OCI-LY1 (cell line): Measurements from ENCODE around the gene SERPINE1.
"Not testable (repeated sequence)": the region's sequence is repeated elsewhere in the genome, so short reads cannot be mapped to it uniquely, and the experiment has no call there.

ENCODE experiments used
- H2AFZ ChIP-seq: fragments of 200-600 bp; sonication (generic), shearing (Covaris generic); 2 replicates; pipeline ENCODE4 v1.6.0; 2014; ENCODE audit warnings: antibody characterized with exemption, mild to moderate bottlenecking, low read length
- H3F3A ChIP-seq: fragments of 200-600 bp; sonication (generic), shearing (Covaris generic); 2 replicates; pipeline ENCODE4 v1.6.0; 2014; ENCODE audit warnings: mild to moderate bottlenecking, antibody characterized with exemption, low read length, moderate library complexity; ENCODE audit not compliant: insufficient read depth
- H3K27ac ChIP-seq: fragments of 200-600 bp; sonication (generic); 2 replicates; pipeline ENCODE4 v1.5.1; 2014; ENCODE audit warnings: low read length, mixed run types, mild to moderate bottlenecking, low read depth; ENCODE audit not compliant: poor library complexity, severe bottlenecking
- H3K27me3 ChIP-seq: fragments of 200-600 bp; sonication (generic); 2 replicates; pipeline ENCODE4 v1.6.0; 2014; ENCODE audit warnings: antibody characterized with exemption, mild to moderate bottlenecking, low read length, moderate library complexity; ENCODE audit not compliant: insufficient read depth
- H3K36me3 ChIP-seq: fragments of 200-600 bp; sonication (generic); 2 replicates; pipeline ENCODE4 v1.6.1; 2014; ENCODE audit warnings: mild to moderate bottlenecking, antibody characterized with exemption, low read length, moderate library complexity, mixed read lengths; ENCODE audit not compliant: insufficient read depth
- H3K4me1 ChIP-seq: fragments of 200-600 bp; sonication (generic); 2 replicates; pipeline ENCODE4 v1.5.1; 2014; ENCODE audit warnings: mild to moderate bottlenecking, low read length, moderate library complexity; ENCODE audit not compliant: insufficient read depth, severe bottlenecking
- H3K4me2 ChIP-seq: fragments of 200-600 bp; sonication (generic), shearing (Covaris generic); 2 replicates; pipeline ENCODE4 v1.6.1; 2014; ENCODE audit warnings: low read length
- H3K4me3 ChIP-seq: fragments of 200-600 bp; sonication (generic); 2 replicates; pipeline ENCODE4 v1.5.1; 2014; ENCODE audit warnings: low read length, low read depth, mild to moderate bottlenecking, mixed read lengths; ENCODE audit not compliant: poor library complexity, severe bottlenecking
- H3K79me2 ChIP-seq: fragments of 200-600 bp; shearing (Covaris generic); 2 replicates; pipeline ENCODE4 v1.6.1; 2016; ENCODE audit warnings: mixed run types, low read length, mixed read lengths; ENCODE audit not compliant: insufficient read depth
- H3K9ac ChIP-seq: fragments of 200-600 bp; sonication (generic), shearing (Covaris generic); 2 replicates; pipeline ENCODE4 v1.6.1; 2014; ENCODE audit warnings: mild to moderate bottlenecking, low read length, mixed read lengths
- H3K9me2 ChIP-seq: fragments of 200-600 bp; sonication (generic), shearing (Covaris generic); 2 replicates; pipeline ENCODE4 v1.6.1; 2014; ENCODE audit warnings: low read depth, mild to moderate bottlenecking, low read length, mixed read lengths
- H3K9me3 ChIP-seq: fragments of 200-600 bp; shearing (Covaris generic); 2 replicates; pipeline ENCODE4 v1.6.1; 2014; ENCODE audit warnings: low read length, mixed read lengths
- H4K20me1 ChIP-seq: fragments of 200-600 bp; sonication (generic), shearing (Covaris generic); 2 replicates; pipeline ENCODE4 v1.6.0; 2016; ENCODE audit warnings: mild to moderate bottlenecking, low read length; ENCODE audit not compliant: insufficient read depth
- CTCF ChIP-seq: fragments of 200-600 bp; sonication (generic), shearing (Covaris generic); IDR thresholded peaks from 2 replicates; pipeline ENCODE4 v1.5.1; 2017; ENCODE audit warnings: mild to moderate bottlenecking, antibody characterized with exemption, low read length, moderate library complexity, mixed read lengths
- EZH2 ChIP-seq: fragments of 200-600 bp; sonication (generic), shearing (Covaris generic); IDR thresholded peaks from 2 replicates; pipeline ENCODE4 v1.8.0; 2017; ENCODE audit warnings: borderline replicate concordance, mixed run types, mild to moderate bottlenecking, antibody characterized with exemption, low read length, moderate library complexity, mixed read lengths

The SERPINE1 gene

GRCh38 chr7:101088069-101088425 lies 38.9 kb upstream of the SERPINE1 start:
- H4K20me1 ChIP-seq = no peaks in the 10 kb centered on the region
- no peak overlapping the region for H3K4me2 ChIP-seq
- no peaks in the 10 kb centered on the region for H3K79me2 ChIP-seq
- no peak overlapping the region for H3K4me3 ChIP-seq
- H3K27me3 ChIP-seq = no peaks in the 10 kb centered on the region
- TF ChIP-seq CTCF (no peak), EZH2 (no peak)
- no peak overlapping the region for H3K27ac ChIP-seq
- H3K9me2 ChIP-seq = no peaks in the 10 kb centered on the region
- peaks cover 40% of the 10 kb centered on the region for H3K36me3 ChIP-seq
- no peak overlapping the region for H3K9ac ChIP-seq
- no peak overlapping the region for H2AFZ ChIP-seq
- no peaks in the 10 kb centered on the region for H3F3A ChIP-seq
- peaks cover 15% of the 10 kb centered on the region for H3K4me1 ChIP-seq
- no peaks in the 10 kb centered on the region for H3K9me3 ChIP-seq

- TF ChIP-seq CTCF (no peak), EZH2 (no peak)
- Histone ChIP-seq H3K79me2 (no peaks in the 10 kb centered on the region), H2AFZ (no peak overlapping the region)
Measured at GRCh38 chr7:101088858-101089529, 37.9 kb upstream of the SERPINE1 start.

GRCh38 chr7:101089876-101090275 lies 37.0 kb upstream of the SERPINE1 start:
- Histone ChIP-seq H3K4me3 (no peak overlapping the region), H3K79me2 (no peaks in the 10 kb centered on the region), H3K4me2 (no peak overlapping the region), H3K9me2 (no peaks in the 10 kb centered on the region), H2AFZ (no peak overlapping the region), H3K27me3 (no peaks in the 10 kb centered on the region), H4K20me1 (no peaks in the 10 kb centered on the region), H3K4me1 (peaks cover 12% of the 10 kb centered on the region), H3K27ac (no peak overlapping the region), H3K36me3 (peaks cover 40% of the 10 kb centered on the region), H3K9ac (no peak overlapping the region), H3F3A (no peaks in the 10 kb centered on the region), H3K9me3 (no peaks in the 10 kb centered on the region)
- no peak for TF ChIP-seq CTCF
- no peak for TF ChIP-seq EZH2

More at GRCh38 chr7:101088858-101089529, 37.9 kb upstream of the SERPINE1 start:
- H3K9me3 ChIP-seq = no peaks in the 10 kb centered on the region
- no peak overlapping the region for H3K4me2 ChIP-seq
- H3K9me2 ChIP-seq = no peaks in the 10 kb centered on the region
- H3K4me3 ChIP-seq = no peak overlapping the region
- H3F3A ChIP-seq = no peaks in the 10 kb centered on the region
- no peak overlapping the region for H3K9ac ChIP-seq
- no peaks in the 10 kb centered on the region for H3K27me3 ChIP-seq
- H3K4me1 ChIP-seq = peaks cover 15% of the 10 kb centered on the region
- no peaks in the 10 kb centered on the region for H4K20me1 ChIP-seq
- no peak overlapping the region for H3K27ac ChIP-seq
- H3K36me3 ChIP-seq = peaks cover 40% of the 10 kb centered on the region

- not testable (repeated sequence) for H3K4me3 ChIP-seq, H4K20me1 ChIP-seq, H3K27me3 ChIP-seq, H3K9me2 ChIP-seq, H3K79me2 ChIP-seq, H3K4me2 ChIP-seq, H3K9me3 ChIP-seq, H3K9ac ChIP-seq, H3F3A ChIP-seq, H3K27ac ChIP-seq, H3K4me1 ChIP-seq, H2AFZ ChIP-seq
- peaks cover 33% of the 10 kb centered on the region for H3K36me3 ChIP-seq
Measured at GRCh38 chr7:101092266-101092905, 34.5 kb upstream of the SERPINE1 start.
